Activated CD8-positive, alpha-beta memory T cell treated with anti-CD3 and anti-CD28 coated beads, Interleukin-2, amount 50 U/mL, for 24 hours (primary cell): ENCODE measurements around the gene TUNAR.
"Not testable (repeated sequence)": the region's sequence is repeated elsewhere in the genome, so short reads cannot be mapped to it uniquely, and the experiment has no call there.

Experiments
- DNase-seq: peaks from one replicate; pipeline ENCODE4 v3.0.0-alpha.2; 2020; ENCODE audit errors: extremely low read depth

The TUNAR gene

DNA sequence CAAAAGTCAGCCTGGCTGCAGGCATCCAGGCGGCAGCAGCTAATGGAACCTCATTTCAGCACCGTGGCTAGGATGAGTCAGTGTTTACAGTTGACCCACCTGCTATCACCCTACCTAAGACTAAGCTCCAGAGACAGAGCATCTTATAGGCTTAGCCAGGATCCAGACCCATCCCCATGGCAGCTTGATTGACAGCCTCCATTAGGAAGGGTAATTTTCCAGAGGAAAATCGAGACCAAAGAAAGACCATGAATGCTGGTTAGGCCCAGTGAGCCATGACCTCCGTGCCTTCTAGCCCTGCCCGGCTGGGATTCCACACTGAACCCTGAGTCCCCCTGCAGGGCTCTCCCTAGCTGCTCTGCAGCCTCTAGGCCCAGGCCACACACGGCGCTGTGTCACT lies 38.7 kb downstream of the TUNAR start:
- no peak for DNase-seq

DNA sequence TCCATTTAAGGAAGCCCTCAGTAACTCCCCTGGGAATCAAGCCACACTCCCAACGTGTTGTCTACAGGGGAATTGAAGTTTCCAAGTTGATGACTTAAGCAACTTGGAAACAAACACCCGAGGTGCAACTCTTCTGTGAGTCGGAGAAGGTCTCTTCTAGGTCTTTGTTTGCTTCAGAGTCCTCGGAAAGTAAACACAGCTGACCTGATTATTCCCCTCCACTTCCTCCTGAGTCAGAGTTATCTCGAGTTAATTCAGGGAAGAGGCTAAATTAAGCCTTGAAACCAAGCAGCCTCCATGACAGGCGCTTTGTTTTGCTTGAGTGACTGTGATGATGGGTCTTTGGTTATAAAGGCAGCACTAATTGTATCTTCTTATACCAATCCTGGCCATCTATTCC lies 41.8 kb downstream of the TUNAR start:
- DNase-seq = no peak

DNA sequence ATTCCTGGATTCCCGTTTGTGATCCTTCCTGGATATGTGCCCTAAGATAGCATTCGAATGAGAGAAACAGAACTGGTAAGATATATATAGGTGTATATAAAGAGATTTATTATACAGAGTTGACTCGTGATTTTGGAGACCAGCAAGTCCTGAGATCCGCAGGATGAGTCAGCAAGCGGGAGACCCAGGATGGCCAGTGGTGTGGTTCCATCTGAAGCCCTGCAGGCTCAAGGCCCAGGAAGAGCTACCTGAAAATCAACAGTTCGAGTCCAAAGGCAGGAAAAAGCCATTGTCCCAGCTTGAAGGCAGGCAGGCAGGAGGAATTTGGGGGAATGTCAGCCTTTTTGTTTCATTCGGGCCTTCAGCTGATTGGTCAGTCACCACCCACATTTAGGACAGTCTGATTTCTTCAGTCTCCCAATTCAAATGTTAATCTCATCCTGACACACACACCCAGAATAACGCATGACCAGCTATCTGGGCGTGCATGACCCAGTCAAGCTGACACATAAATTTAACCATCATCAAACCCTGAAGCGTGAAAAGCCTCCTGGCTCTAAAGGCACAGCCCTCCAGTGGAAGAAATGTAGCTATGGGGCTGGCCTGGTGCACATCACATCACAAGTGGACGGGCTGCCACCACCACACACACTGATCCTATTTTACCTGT lies 44.3 kb downstream of the TUNAR start:
- no peak for DNase-seq

GRCh38 chr14:95922080-95922479 lies 45.4 kb downstream of the TUNAR start:
- no peak for DNase-seq

DNA sequence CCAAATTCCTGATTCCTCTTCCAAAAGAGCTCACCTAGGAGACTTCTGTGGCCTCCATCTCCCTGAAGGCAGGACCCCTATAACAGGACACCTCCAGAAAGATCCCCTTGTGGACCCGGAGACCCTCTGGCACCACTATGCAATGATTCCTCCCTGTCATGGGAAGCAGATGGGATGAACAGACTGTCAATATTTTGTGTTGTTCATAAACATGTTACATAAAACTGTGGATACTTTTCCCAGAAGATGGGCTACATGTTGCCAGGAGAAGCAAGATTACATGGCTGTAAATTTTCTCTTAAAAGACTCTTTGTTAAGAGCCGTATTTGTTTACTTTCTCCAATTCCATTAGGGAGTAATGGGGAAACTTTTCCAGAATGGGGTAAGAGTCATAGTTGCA lies 52.1 kb downstream of the TUNAR start:
- DNase-seq = no peak

DNA sequence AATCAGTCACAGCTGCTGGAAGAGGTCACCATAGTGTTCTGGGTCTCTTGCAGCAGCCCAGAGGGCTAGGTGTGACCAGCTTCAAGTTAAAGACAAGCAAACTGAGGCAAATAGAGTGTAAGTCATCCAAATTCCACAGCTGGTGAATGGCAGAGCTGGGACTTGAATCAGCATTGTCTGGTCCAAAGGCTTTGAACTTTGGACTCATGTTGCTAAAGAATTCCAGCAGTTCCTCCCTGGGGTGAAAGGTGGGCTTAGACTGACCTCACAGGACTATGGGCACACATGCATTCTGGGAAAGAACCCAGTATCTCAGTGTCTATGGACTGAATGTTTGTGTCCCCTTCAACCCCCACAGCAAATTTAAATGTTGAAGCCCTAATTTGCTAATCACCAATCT lies 54.8 kb downstream of the TUNAR start:
- DNase-seq = no peak

- DNase-seq = no peak
Observed at GRCh38 chr14:95935228-95935822, 58.7 kb downstream of the TUNAR start.

DNA sequence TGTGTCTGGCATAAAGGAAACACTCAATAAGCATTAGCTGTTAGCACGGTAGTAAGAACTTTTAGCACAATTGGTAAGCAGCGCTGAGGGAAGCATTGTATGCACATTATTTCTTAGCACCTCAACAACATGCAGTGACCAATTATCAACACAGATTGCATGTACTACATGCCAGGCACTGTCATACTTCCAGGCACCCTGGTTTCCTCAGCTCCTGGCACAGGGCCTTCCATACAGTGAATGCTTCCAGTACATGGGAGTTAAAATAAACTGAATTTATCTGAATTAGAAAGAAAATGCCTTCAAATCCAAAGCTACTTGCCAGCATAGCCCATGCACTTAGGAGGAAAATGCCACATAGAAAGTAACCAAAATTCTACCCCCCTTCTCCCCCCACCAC lies 59.4 kb downstream of the TUNAR start:
- no peak for DNase-seq

DNA sequence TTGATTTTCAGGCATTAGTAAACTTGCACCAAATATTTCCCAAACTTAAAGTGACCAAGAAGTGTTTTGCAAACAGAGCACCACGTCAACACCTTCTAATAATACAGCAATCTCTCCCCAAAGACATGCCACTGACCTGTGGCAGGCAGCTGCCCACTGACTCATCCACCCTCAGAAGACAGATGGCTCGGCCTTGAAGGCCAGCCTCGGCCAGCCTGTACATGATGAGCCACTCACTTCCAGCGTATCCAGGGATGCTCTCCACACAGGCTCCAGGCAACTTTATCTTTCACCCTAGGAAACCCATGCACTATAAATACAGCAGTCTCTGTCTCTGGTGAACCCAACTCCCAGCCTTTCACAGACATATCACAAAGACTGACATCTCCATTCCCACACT lies 62.7 kb downstream of the TUNAR start:
- no peak for DNase-seq

DNA sequence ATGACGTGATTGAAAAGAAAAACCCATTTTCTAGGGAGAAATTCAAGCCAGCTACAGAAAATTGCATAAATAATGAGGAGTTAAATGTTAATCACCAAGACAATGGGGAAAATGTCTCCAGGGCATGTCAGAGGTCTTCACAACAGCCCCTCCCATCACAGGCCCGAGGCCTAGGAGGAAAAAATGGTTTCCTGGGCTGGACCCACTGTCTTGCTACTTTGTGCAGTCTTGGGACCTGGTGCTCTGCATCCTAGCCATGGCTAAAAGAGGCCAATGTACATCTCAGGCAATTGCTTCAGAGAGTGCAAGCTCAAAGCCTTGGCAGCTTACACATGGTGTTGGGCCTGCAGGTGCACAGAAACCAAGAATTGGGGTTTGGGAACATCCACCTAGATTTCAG lies 65.3 kb downstream of the TUNAR start:
- DNase-seq = no peak

- no peak for DNase-seq
Observed at GRCh38 chr14:95943699-95944098, 67.1 kb downstream of the TUNAR start.

DNA sequence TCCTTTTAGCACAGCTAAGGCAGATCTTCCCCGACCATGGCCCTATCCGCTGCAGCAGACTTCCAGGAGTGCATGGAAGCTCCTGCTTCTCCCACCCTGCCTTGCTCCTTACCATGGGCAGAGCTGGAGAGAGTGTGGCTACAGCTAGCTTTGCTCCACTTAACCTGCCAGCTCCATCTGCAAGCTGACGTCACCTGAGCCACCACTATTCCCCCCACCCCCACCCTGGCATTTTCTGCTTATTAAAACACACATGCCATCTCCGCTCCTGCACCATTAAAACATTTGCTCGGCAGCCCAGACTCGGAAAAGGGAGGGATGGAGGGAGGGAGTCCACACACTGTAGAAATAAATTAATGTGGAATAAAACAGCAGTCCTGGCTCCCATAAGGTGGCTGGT lies 67.8 kb downstream of the TUNAR start:
- DNase-seq = no peak

DNA sequence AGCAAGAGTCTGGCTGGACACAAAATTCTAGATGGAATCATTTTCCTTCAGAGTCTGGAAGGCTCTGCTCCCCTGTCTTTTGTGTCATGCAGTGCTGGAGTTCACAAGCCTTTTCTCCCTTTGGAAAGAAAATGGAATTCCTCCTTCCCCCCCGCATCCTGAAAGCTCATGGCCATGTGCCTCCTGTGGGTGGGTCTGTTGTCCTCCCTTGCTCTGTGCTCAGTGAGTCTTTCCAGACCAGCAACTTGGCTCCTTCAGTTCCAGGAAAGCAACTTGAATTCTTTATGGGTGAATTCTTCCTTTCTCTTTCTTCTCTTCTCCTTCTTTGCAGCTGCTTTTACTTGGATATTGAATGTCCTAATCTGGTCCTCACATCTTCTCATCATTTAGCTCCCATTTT lies 70.2 kb downstream of the TUNAR start:
- no peak for DNase-seq

- DNase-seq = no peak
Observed at GRCh38 chr14:95948558-95948981, 71.9 kb downstream of the TUNAR start.

DNA sequence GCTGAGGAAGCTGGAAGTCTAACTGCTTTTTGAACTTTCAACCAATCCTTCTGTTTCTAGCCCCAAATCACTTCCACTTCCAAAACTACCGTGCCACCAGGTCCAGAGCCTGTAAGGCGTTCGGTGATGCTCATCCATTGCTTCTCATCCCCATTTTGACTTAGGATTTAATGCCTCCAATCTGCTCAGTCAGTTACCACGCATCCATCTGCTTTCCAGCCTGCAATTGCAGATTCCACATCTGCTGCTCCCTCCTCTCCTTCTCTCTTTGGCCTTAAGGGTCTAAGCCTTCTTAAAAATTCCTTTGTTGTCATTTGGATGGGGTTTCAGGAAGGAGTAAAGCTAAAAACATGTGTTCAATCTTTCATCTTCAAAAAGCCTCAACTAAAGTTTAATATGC lies 74.7 kb downstream of the TUNAR start:
- no peak for DNase-seq

DNA sequence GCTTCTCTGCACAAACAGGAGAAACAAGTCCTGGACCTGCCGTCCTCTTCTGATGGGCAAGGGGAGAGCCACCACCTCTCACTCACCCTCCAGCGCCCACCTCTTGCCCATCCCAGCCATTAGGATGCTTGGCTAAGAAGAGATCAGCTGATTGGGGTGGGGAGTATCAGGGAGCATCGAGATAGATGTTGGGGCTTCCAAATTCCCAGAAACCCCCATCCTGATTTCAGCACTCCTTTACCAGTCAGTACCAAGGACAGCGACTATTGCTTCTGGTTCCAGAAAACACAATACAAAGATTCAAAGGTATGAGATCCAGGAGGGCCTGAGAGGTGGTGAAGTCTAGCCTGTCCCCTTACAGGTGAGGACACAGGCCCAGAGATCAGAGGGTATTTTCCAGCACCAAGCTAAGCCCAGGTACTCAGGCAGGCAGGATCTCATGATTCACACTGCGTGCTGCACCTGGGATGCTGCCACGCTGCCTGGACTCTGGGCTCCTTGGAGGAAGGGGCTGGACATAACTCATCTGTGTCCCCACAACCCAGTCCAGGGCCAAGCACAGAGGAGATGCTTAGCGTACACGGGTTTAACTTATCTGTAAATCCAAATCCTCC lies 76.6 kb downstream of the TUNAR start:
- no peak for DNase-seq

DNA sequence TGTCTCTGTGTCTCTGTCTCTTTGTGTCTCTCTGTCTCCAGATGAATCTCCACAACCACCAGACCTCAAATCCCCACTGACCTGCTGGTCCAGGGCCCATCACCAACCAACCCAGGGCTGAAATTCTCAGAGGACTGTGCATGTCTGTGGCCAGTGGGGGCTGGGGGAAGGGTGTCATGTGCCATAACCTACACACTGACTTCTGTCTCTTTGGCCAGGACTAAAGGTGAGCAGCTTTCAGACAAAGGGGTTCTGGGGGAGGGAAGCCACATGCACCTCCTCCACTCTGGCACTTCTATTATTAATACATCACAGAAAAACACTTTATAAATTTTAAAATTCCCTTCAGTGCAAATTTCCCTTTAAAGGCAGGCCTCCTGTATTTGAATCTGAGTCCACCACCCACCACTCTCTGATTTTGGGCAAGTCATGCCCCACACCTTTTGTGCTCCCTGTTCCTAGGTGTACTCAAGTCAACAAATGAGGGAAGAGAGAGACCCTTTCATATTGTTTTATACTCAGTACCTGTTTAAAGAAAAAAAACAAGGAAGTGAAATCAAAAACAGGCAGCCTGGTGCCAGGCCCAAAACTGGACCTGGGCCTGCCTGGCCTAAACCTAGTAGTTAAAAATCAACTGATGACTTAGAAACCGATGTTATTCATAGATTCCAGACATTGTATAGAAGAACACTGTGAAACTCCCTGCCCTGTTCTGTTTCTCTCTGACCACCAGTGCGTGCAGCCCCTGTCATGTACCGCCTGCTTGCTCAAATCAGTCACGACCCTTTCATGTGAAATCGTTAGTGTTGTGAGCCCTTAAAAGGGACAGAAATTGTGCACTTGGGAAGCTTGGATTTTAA lies 80.2 kb downstream of the TUNAR start:
- no peak for DNase-seq

- DNase-seq = no peak
Observed at GRCh38 chr14:95958105-95958504, 81.5 kb downstream of the TUNAR start.

DNA sequence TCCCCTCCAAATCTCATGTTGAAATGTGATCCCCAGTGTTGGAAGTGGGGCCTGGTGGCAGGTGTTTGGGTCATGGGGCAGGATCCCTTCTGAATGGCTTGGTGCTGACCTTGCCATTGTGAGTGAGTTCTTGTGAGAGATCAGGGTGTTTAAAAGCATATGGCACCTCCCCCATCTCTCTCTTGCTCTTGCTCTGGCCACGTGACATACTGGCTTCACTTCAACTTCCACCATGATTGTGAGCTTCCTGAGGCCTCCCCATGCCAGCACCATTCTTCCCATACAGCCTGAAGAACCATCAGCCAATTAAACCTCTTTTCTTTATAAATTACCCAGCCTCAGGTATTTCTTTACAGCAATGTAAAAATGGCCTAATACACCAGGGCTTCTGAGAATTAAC lies 82.7 kb downstream of the TUNAR start:
- no peak for DNase-seq

- no peak for DNase-seq
Observed at GRCh38 chr14:95961481-95961880, 84.8 kb downstream of the TUNAR start.

DNA sequence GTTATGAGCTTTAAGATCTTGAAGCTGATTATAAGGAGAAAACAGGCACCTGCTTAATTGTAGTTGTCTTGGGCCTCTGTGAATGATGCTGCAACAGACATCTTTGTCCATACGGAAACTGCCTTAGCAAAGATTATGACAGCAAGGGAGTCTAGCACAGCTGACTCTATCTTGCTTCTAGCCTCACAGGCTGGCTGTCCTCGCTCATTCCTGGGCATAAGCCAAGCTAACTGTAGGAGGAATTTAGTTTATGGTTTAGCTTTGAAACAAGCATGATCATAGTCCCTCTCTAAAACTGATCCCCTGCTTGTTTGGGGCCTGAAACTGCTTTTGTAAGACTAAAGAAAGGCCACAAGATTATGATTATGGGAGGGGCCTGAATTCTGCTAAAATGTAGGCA lies 88.3 kb downstream of the TUNAR start:
- no peak for DNase-seq

DNA sequence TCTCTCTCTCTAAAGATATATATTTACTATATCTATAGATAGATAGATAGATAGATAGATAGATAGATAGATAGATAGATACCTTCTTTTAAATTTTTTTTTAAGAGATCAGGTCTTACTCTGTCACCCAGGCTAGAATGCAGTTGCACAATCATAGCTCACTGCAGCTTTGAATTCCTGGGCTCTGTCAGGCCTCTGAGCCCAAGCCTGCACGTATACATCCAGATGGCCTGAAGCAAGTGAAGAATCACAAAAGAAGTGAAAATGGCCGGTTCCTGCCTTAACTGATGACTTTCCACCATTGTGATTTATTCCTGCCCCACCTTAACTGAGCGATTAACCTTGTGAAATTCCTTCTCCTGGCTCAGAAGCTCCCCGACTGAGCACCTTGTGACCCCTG lies 91.4 kb downstream of the TUNAR start:
- DNase-seq = not testable (repeated sequence)
